Calu3 (cell line): ENCODE data around the gene OR51G2. TPM values are rescaled to one million over a fixed set of nuclear protein-coding genes. Genes with fewer than 3 reads are reported as not detected.
"Not testable (repeated sequence)": the region's sequence is repeated elsewhere in the genome, so short reads cannot be mapped to it uniquely, and the experiment has no call there.

Experiments used
- Bru-seq: library from RNA; stranded (reverse); fragments of 400-500 nt; gene quantifications from one replicate; lab custom pipeline; 2021; lab: Mats Ljungman, UMichigan
- BruChase-seq, 2 experiments: library from RNA; stranded (reverse); fragments of 400-500 nt; gene quantifications; one replicate each; lab custom pipeline; 2021; lab: Mats Ljungman, UMichigan
- BruUV-seq: library from RNA; stranded (reverse); fragments of 400-500 nt; replicated peaks from 2 replicates; lab custom pipeline; 2021; lab: Mats Ljungman, UMichigan
- CTCF ChIA-PET: fragments of 300-600 bp; sonication (Branson Sonifier 250); formaldehyde crosslinking; loops from one replicate; lab custom pipeline; 2022; ENCODE audit warnings: antibody characterized with exemption; lab: Charles Lee
- DNase-seq: peaks from one replicate; pipeline ENCODE4 v3.0.0; 2022
- H3K27ac Mint-ChIP-seq: one replicate; pipeline ENCODE4 v1.8.0; 2022; ENCODE audit warnings: mixed read lengths; ENCODE audit not compliant: unreplicated experiment
- H3K27me3 Mint-ChIP-seq: one replicate; pipeline ENCODE4 v1.8.0; 2022; ENCODE audit warnings: mixed read lengths; ENCODE audit not compliant: unreplicated experiment
- H3K36me3 Mint-ChIP-seq: one replicate; pipeline ENCODE4 v1.8.0; 2022; ENCODE audit warnings: mild to moderate bottlenecking, moderate library complexity, mixed read lengths; ENCODE audit not compliant: insufficient read depth, unreplicated experiment
- H3K4me1 Mint-ChIP-seq: one replicate; pipeline ENCODE4 v1.8.0; 2022; ENCODE audit warnings: mild to moderate bottlenecking, low read depth, mixed read lengths; ENCODE audit not compliant: unreplicated experiment
- H3K4me3 Mint-ChIP-seq: one replicate; pipeline ENCODE4 v1.8.0; 2022; ENCODE audit warnings: mild to moderate bottlenecking, low read depth, moderate library complexity, mixed read lengths; ENCODE audit not compliant: unreplicated experiment
- H3K9me3 Mint-ChIP-seq: one replicate; pipeline ENCODE4 v1.8.0; 2022; ENCODE audit warnings: low read depth, mixed read lengths; ENCODE audit not compliant: unreplicated experiment
- CTCF ChIP-seq: fragments of 200-600 bp; IDR thresholded peaks from one replicate; pipeline ENCODE4 v1.8.0; 2022; ENCODE audit warnings: antibody characterized with exemption; ENCODE audit not compliant: unreplicated experiment
- intact Hi-C: fragments of 100-400 bp; cut with micrococcal nuclease; formaldehyde crosslinking; loops from one replicate; pipeline ENCODE4 v1.10.0; 2022; ENCODE audit not compliant: unreplicated experiment
- long read RNA-seq: library from polyadenylated mRNA; stranded (forward); transcript quantifications from one replicate; pipeline ENCODE4 v2.0.0, GENCODE V29; 2022
- total RNA-seq: library from RNA; stranded (reverse); gene quantifications from 2 replicates; pipeline ENCODE4 v1.2.3, GENCODE V29; 2022

The OR51G2 gene
- not detected in 2 replicates for total RNA-seq
- Bru-seq, nascent RNA, result not detected
- not detected for BruChase-seq, experiment 1, labeled RNA remaining after a 6-hour chase
- not detected for BruChase-seq, experiment 2, labeled RNA remaining after a 2-hour chase
- long read RNA-seq, result 0 reads

- CTCF ChIA-PET, result no interaction called here
- H3K4me1 Mint-ChIP-seq, result no peaks in the 10 kb centered on the region
- no peak for TF ChIP-seq CTCF
- BruUV-seq, result no TSS peak
- H3K36me3 Mint-ChIP-seq, result no peaks in the 10 kb centered on the region
- no peak within 1 kb of the TSS for H3K4me3 Mint-ChIP-seq
- intact Hi-C loops, result no loop called here
- no peak for DNase-seq
- no peak within 1 kb of the TSS for H3K27ac Mint-ChIP-seq
- H3K27me3 Mint-ChIP-seq, result no peaks in the 10 kb centered on the region
- peaks cover 8% of the 10 kb centered on the region for H3K9me3 Mint-ChIP-seq
Observed at GRCh38 chr11:4919250-4919649, at the start of gene OR51G2. Gene OR51G2, minus strand, starts transcription at chr11:4919350. Its CDS starts 3,687 bp downstream, at chr11:4915663.

GRCh38 chr11:4962816-4963215 is 43.7 kb upstream of the OR51G2 start:
- CTCF ChIA-PET, result no interaction called here
- TF ChIP-seq CTCF, result no peak
- H3K27ac Mint-ChIP-seq, result no peak overlapping the region

GRCh38 chr11:4960877-4961276 is 41.7 kb upstream of the OR51G2 start:
- Mint-ChIP-seq H3K9me3 (peaks cover 2% of the 10 kb centered on the region), H3K4me3 (no peak overlapping the region), H3K4me1 (no peaks in the 10 kb centered on the region), H3K36me3 (no peaks in the 10 kb centered on the region), H3K27me3 (no peaks in the 10 kb centered on the region), H3K27ac (no peak overlapping the region)
- DNase-seq, result no peak
- no TSS peak for BruUV-seq
- CTCF ChIA-PET, result no interaction called here
- no peak for TF ChIP-seq CTCF
- intact Hi-C loops, result no loop called here

More at GRCh38 chr11:4962816-4963215, 43.7 kb upstream of the OR51G2 start:
- no peaks in the 10 kb centered on the region for H3K4me1 Mint-ChIP-seq
- H3K9me3 Mint-ChIP-seq, result peaks cover 2% of the 10 kb centered on the region
- H3K36me3 Mint-ChIP-seq, result no peaks in the 10 kb centered on the region
- no TSS peak for BruUV-seq
- no peak overlapping the region for H3K4me3 Mint-ChIP-seq
- intact Hi-C loops, result no loop called here
- DNase-seq, result no peak
- no peaks in the 10 kb centered on the region for H3K27me3 Mint-ChIP-seq

- Mint-ChIP-seq H3K4me1 (no peaks in the 10 kb centered on the region), H3K9me3 (no peaks in the 10 kb centered on the region), H3K4me3 (no peak overlapping the region), H3K36me3 (no peaks in the 10 kb centered on the region), H3K27me3 (no peaks in the 10 kb centered on the region), H3K27ac (no peak overlapping the region)
- intact Hi-C loops, result no loop called here
- no peak for TF ChIP-seq CTCF
- no TSS peak for BruUV-seq
- CTCF ChIA-PET, result no interaction called here
- no peak for DNase-seq
Observed at GRCh38 chr11:4957396-4957795, 38.2 kb upstream of the OR51G2 start.

GRCh38 chr11:4955613-4956012 is 36.5 kb upstream of the OR51G2 start, which contains the start of gene OR51A2:
Gene OR51A2, minus strand, starts transcription at chr11:4955713. Its CDS starts 0 bp downstream, at chr11:4955713.
- H3K9me3 Mint-ChIP-seq, H3K4me1 Mint-ChIP-seq, H3K27me3 Mint-ChIP-seq, H3K27ac Mint-ChIP-seq, CTCF ChIA-PET, H3K36me3 Mint-ChIP-seq, H3K4me3 Mint-ChIP-seq, DNase-seq, BruUV-seq: not testable (repeated sequence)
- intact Hi-C loops, result loop anchor here (1.0 kb wide), 1 partner anchor 9 kb away; no protein-coding TSS in a partner anchor
